IMR-90 (cell line): ENCODE data around the gene TM4SF18. TPM values are rescaled to one million over a fixed set of nuclear protein-coding genes. Genes with fewer than 3 reads are reported as not detected.

Experiments
- ATAC-seq: fragments of 200-7000 bp; cut with Tn5 transposase; 2 replicates; pipeline ENCODE4 v1.9.1; 2020; ENCODE audit warnings: low read depth, mild to moderate bottlenecking, moderate library complexity
- Bru-seq: library from RNA; stranded (reverse); fragments of 400-500 nt; gene quantifications from one replicate; lab custom pipeline; 2021; lab: Mats Ljungman, UMichigan
- BruChase-seq, 2 experiments: library from RNA; stranded (reverse); fragments of 400-500 nt; gene quantifications; one replicate each; lab custom pipeline; 2021; lab: Mats Ljungman, UMichigan
- BruUV-seq: library from RNA; stranded (reverse); fragments of 400-500 nt; replicated peaks from 2 replicates; lab custom pipeline; 2021; lab: Mats Ljungman, UMichigan
- CTCF ChIA-PET: fragments of 300-600 bp; formaldehyde crosslinking; extraction: SDS; loops from one replicate; lab custom pipeline; 2021; ENCODE audit warnings: antibody characterized with exemption; lab: Yijun Ruan, JAX
- POLR2A ChIA-PET: fragments of 300-600 bp; sonication (Branson Sonifier 250); formaldehyde crosslinking; loops from one replicate; lab custom pipeline; 2022; ENCODE audit warnings: antibody characterized with exemption; ENCODE audit not compliant: unreplicated experiment; lab: Charles Lee
- DNase-seq: peaks from one replicate; pipeline ENCODE4 v3.0.0; 2013
- H2AFZ ChIP-seq: replicated peaks from 2 replicates; pipeline ENCODE3; 2013; ENCODE audit warnings: low read length, mild to moderate bottlenecking; ENCODE audit not compliant: poor library complexity
- H2AK5ac ChIP-seq: 2 replicates; pipeline ENCODE4 v1.6.1; 2013; ENCODE audit warnings: low read depth, low read length, inconsistent platforms
- H2AK9ac ChIP-seq: replicated peaks from 2 replicates; pipeline ENCODE3; 2013; ENCODE audit warnings: mild to moderate bottlenecking, low read depth, low read length, moderate library complexity; ENCODE audit not compliant: poor library complexity
- H2BK120ac ChIP-seq: 2 replicates; pipeline ENCODE4 v1.6.1; 2013; ENCODE audit warnings: low read depth, low read length, inconsistent platforms
- H2BK15ac ChIP-seq: 3 replicates; pipeline ENCODE4 v1.6.1; 2013; ENCODE audit warnings: low read depth, low read length, inconsistent platforms
- H2BK20ac ChIP-seq: 2 replicates; pipeline ENCODE4 v1.6.1; 2013; ENCODE audit warnings: low read depth, mild to moderate bottlenecking, inconsistent platforms, low read length, moderate library complexity
- H2BK5ac ChIP-seq: 2 replicates; pipeline ENCODE4 v1.6.1; 2013; ENCODE audit warnings: mild to moderate bottlenecking, low read depth, low read length, inconsistent platforms; ENCODE audit not compliant: poor library complexity, severe bottlenecking
- H3K14ac ChIP-seq: replicated peaks from 2 replicates; pipeline ENCODE4 v1.6.1; 2013; ENCODE audit warnings: low read depth, low read length, inconsistent platforms
- H3K18ac ChIP-seq: 2 replicates; pipeline ENCODE4 v1.6.1; 2013; ENCODE audit warnings: low read depth, low read length, control low read depth
- H3K23ac ChIP-seq: 2 replicates; pipeline ENCODE4 v1.6.1; 2013; ENCODE audit warnings: low read depth, low read length, inconsistent platforms
- H3K27ac ChIP-seq: 2 replicates; pipeline ENCODE4 v1.5.1; 2013; ENCODE audit warnings: mild to moderate bottlenecking, control low read depth, low read length; ENCODE audit not compliant: insufficient read depth
- H3K27me3 ChIP-seq: 2 replicates; pipeline ENCODE4 v1.6.1; 2013; ENCODE audit warnings: low read length; ENCODE audit not compliant: control insufficient read depth, insufficient read depth
- H3K36me3 ChIP-seq: 2 replicates; pipeline ENCODE4 v1.6.1; 2013; ENCODE audit warnings: low read length, mixed read lengths; ENCODE audit not compliant: control insufficient read depth, insufficient read depth
- H3K4ac ChIP-seq: 2 replicates; pipeline ENCODE4 v1.6.1; 2013; ENCODE audit warnings: low read depth, low read length, inconsistent platforms
- H3K4me1 ChIP-seq: 2 replicates; pipeline ENCODE4 v1.6.1; 2013; ENCODE audit warnings: low read length, mixed read lengths; ENCODE audit not compliant: control insufficient read depth, insufficient read depth
- H3K4me2 ChIP-seq: 2 replicates; pipeline ENCODE4 v1.6.1; 2013; ENCODE audit warnings: low read depth, mild to moderate bottlenecking, control low read depth, low read length, moderate library complexity
- H3K4me3 ChIP-seq: 2 replicates; pipeline ENCODE4 v1.5.1; 2013; ENCODE audit warnings: low read depth, mild to moderate bottlenecking, control low read depth, low read length, moderate library complexity; ENCODE audit not compliant: insufficient read depth
- H3K56ac ChIP-seq: 2 replicates; pipeline ENCODE4 v1.6.1; 2013; ENCODE audit warnings: low read length, inconsistent platforms; ENCODE audit not compliant: insufficient read depth; ENCODE audit errors: extremely low read depth
- H3K79me1 ChIP-seq, 2 experiments: 2 replicates each; pipeline ENCODE4 v1.6.1; 2013; ENCODE audit warnings: low read length in 2 of 2, inconsistent platforms in 1 of 2, low read depth in 1 of 2
- H3K9ac ChIP-seq: 2 replicates; pipeline ENCODE4 v1.6.1; 2013; ENCODE audit warnings: low read depth, low read length, control low read depth
- H3K9me1 ChIP-seq: 2 replicates; pipeline ENCODE4 v1.6.1; 2013; ENCODE audit warnings: low read length, inconsistent platforms; ENCODE audit not compliant: insufficient read depth
- H3K9me3 ChIP-seq: 2 replicates; pipeline ENCODE4 v1.6.1; 2013; ENCODE audit warnings: low read length; ENCODE audit not compliant: control insufficient read depth, insufficient read depth
- H4K20me1 ChIP-seq: 2 replicates; pipeline ENCODE4 v1.6.1; 2013; ENCODE audit warnings: low read length, inconsistent platforms; ENCODE audit not compliant: insufficient read depth
- H4K5ac ChIP-seq: 2 replicates; pipeline ENCODE4 v1.6.1; 2013; ENCODE audit warnings: mild to moderate bottlenecking, low read depth, low read length, control low read depth
- H4K8ac ChIP-seq, 2 experiments: 2 replicates each; pipeline ENCODE4 v1.6.1; 2013; ENCODE audit warnings: low read depth in 2 of 2, low read length in 2 of 2, control low read depth in 1 of 2, inconsistent platforms in 1 of 2
- H4K91ac ChIP-seq: 2 replicates; pipeline ENCODE4 v1.6.1; 2013; ENCODE audit warnings: low read depth, low read length, inconsistent platforms; ENCODE audit not compliant: insufficient read depth
- FOS ChIP-seq: fragments of 150-350 bp; IDR thresholded peaks from 2 replicates; pipeline ENCODE4 v1.6.1; 2016; ENCODE audit warnings: low read depth, low read length
- RFX5 ChIP-seq: IDR thresholded peaks from 2 replicates; pipeline ENCODE4 v1.8.0; 2012; ENCODE audit warnings: low read depth, mild to moderate bottlenecking, low read length, moderate library complexity
- WGBS, 2 experiments: methylation state at CpG; one replicate each; pipeline versions ENCODE4 v1.1.5 to v1.1.7; 2013; ENCODE audit warnings: missing lambda C conversion rate in 2 of 2; ENCODE audit not compliant: insufficient read length in 1 of 2; ENCODE audit errors: extremely low coverage in 2 of 2; 5-methylcytosine and 5-hydroxymethylcytosine counted together
- dilution Hi-C: fragments of 300-500 bp; cut with HindIII; formaldehyde crosslinking; loops from one replicate; pipeline ENCODE4 v1.14.3; 2018; ENCODE audit warnings: low sequenced_read_pairs; ENCODE audit not compliant: unreplicated experiment
- in situ Hi-C: fragments of 300-500 bp; cut with MboI; formaldehyde crosslinking; loops from 3 replicates; pipeline ENCODE4 v1.14.3; 2019; ENCODE audit warnings: low sequenced_read_pairs, inconsistent platforms, mixed read lengths
- intact Hi-C: fragments of 100-400 bp; cut with micrococcal nuclease; formaldehyde crosslinking; loops from 2 replicates; pipeline ENCODE4 v1.10.0; 2022
- long read RNA-seq: library from polyadenylated mRNA; unstranded; transcript quantifications from one replicate; pipeline ENCODE4 v2.0.0, GENCODE V29; 2021; ENCODE audit not compliant: unreplicated experiment
- polyA plus RNA-seq, 3 experiments: library from polyadenylated mRNA; depleted of rRNA; stranded (reverse); fragments of >200 nt; gene quantifications; 2 replicates each; pipeline ENCODE4 v1.2.3, GENCODE V29; 2012; ENCODE audit warnings: low replicate concordance in 1 of 3
- total RNA-seq: library from RNA; depleted of rRNA; stranded (reverse); fragments of >200 nt; gene quantifications from 2 replicates; pipeline ENCODE4 v1.2.3, GENCODE V29; 2012; rRNA removed

Gene TM4SF18
- under 0.01 TPM in 1 of 2 replicates, not detected in the other for total RNA-seq
- not detected in 2 replicates for polyA plus RNA-seq (2012; rRNA removed)
- not detected in 2 replicates for polyA plus RNA-seq (2012; cell fraction: cytosol; rRNA removed)
- polyA plus RNA-seq (2012; cell fraction: nucleus; rRNA removed; ENCODE audit: low replicate concordance), result not detected in 2 replicates
- Bru-seq, nascent RNA, result percentile 6 among the genes with signal in this experiment
- BruChase-seq, experiment 1, labeled RNA remaining after a 6-hour chase, result not detected
- BruChase-seq, experiment 2, labeled RNA remaining after a 2-hour chase, result not detected
- long read RNA-seq, result 0 reads

DNA sequence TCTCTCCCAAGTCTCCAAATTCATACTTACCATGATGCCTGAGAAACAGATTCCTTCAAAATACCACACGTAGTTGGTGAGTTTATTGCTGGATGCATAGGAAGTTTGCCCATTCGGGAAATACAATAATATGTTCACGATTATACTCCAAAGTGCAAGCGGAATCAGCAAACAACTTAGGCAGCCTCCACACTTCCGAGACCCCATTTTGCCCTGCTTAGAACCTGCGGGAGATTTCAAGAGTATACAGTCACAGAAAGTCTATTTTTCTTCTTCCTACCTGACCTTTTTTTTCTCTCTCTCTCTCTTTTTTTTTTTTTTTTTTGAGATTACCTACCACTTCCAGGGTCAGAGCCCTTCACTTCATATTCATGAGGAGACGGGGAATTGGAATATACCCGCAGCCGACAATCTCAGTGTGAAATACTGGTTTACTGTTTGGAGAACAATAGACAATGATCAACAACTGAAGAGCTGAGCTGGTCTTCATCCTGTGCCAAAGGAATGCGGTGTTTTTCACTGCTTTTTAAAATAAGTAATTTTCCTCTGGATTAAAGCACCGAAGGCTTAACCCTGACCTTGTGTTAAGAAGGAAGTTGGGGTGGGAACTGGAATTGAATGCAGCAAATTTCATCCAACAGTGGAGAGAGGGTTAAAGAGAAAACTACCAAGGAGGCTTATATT lies at the start of gene TM4SF18:
Gene TM4SF18, minus strand, starts transcription at position 461 of the 684 bp plus-strand sequence. Its CDS starts 254 bp downstream, at position 207.
- BruUV-seq, result no TSS peak

More for the DNA sequence above, at the start of gene TM4SF18:
- intact Hi-C loops, result no loop called here
- Histone ChIP-seq H3K36me3 (no peaks in the 10 kb centered on the region), H3K4me3 (no peak within 1 kb of the TSS), H3K4ac (peak within 1 kb of the TSS; percentile 68; the same call in 1 of the 2 replicates), H3K4me2 (no peak within 1 kb of the TSS), H4K8ac (peak within 1 kb of the TSS; percentile 11 to 73), H4K5ac (peak within 1 kb of the TSS; percentile 39; the same call in 1 of the 2 replicates), H2AK5ac (peak within 1 kb of the TSS; percentile 95), H2AK9ac (no peak within 1 kb of the TSS), H3K27me3 (no peaks in the 10 kb centered on the region), H2AFZ (no peak within 1 kb of the TSS), H3K14ac (peak within 1 kb of the TSS; percentile 88), H4K20me1 (no peaks in the 10 kb centered on the region), H3K9ac (no peak within 1 kb of the TSS), H3K18ac (peak within 1 kb of the TSS; percentile 35; the same call in 1 of the 2 replicates), H3K9me1 (no peaks in the 10 kb centered on the region; the same call in 1 of the 2 replicates), H3K79me1 (no peaks in the 10 kb centered on the region; a peak in 1 of 4 replicates), H3K23ac (peak within 1 kb of the TSS; percentile 62), H2BK120ac (peak within 1 kb of the TSS; percentile 92), H4K91ac (peak within 1 kb of the TSS; percentile 42), H2BK15ac (peak within 1 kb of the TSS; percentile 88), H3K9me3 (no peaks in the 10 kb centered on the region), H3K4me1 (peaks cover 3% of the 10 kb centered on the region), H3K56ac (peak within 1 kb of the TSS; percentile 30; the same call in 1 of the 2 replicates), H2BK5ac (peak within 1 kb of the TSS; percentile 50), H3K27ac (no peak within 1 kb of the TSS), H2BK20ac (peak within 1 kb of the TSS; percentile 89)
- in situ Hi-C loops, result loop anchor here (10.0 kb wide), 1 partner anchor 379 kb away; no protein-coding TSS in a partner anchor
- WGBS, 2 experiments, result 96% methylated on average over 3 of the region's 11 CpGs; no CpG with 5 or more reads in 1 of the 2 experiments
- ChIA-PET CTCF (interaction anchor here (0.7 to 1.8 kb wide), 3 partner anchors 60 to 378 kb away, joined by 3 to 7 read pairs (median 3); no protein-coding TSS in a partner anchor), POLR2A (no interaction called here)
- no peak for DNase-seq
- dilution Hi-C loops, result no loop called here
- TF ChIP-seq RFX5, result no peak
- no peak for TF ChIP-seq FOS
- ATAC-seq, result no peak
